SK-N-SH (cell line): Measurements from ENCODE around the gene GHRL.

Experiments used
- EZH2phosphoT487 ChIP-seq: fragments of 200-600 bp; sonication (generic); IDR thresholded peaks from 2 replicates; pipeline ENCODE4 v1.6.1; 2017; ENCODE audit warnings: low read depth, mixed run types, mild to moderate bottlenecking, antibody characterized with exemption, moderate library complexity, borderline replicate concordance
- FOSL2 ChIP-seq: IDR thresholded peaks from 2 replicates; pipeline ENCODE4 v1.4.0; 2012; ENCODE audit warnings: low read depth, mild to moderate bottlenecking, moderate library complexity, borderline replicate concordance
- JUND ChIP-seq: IDR thresholded peaks from 2 replicates; pipeline ENCODE4 v1.4.0; 2012
- SMC3 ChIP-seq: IDR thresholded peaks from 2 replicates; pipeline ENCODE4 v1.6.1; 2012; ENCODE audit warnings: low read depth, low read length, improper control_type of control experiment
- TAF1 ChIP-seq: IDR thresholded peaks from 2 replicates; pipeline ENCODE4 v1.6.1; 2012; ENCODE audit warnings: low read depth, mild to moderate bottlenecking, low read length, moderate library complexity, borderline replicate concordance
- TF ChIP-seq, protein P1 (sequence below): fragments of 200-600 bp; sonication (generic); IDR thresholded peaks from 2 replicates; pipeline ENCODE4 v1.6.1; 2017; ENCODE audit warnings: antibody characterized with exemption, mild to moderate bottlenecking, moderate library complexity

- TF ChIP-seq, protein P1, sequence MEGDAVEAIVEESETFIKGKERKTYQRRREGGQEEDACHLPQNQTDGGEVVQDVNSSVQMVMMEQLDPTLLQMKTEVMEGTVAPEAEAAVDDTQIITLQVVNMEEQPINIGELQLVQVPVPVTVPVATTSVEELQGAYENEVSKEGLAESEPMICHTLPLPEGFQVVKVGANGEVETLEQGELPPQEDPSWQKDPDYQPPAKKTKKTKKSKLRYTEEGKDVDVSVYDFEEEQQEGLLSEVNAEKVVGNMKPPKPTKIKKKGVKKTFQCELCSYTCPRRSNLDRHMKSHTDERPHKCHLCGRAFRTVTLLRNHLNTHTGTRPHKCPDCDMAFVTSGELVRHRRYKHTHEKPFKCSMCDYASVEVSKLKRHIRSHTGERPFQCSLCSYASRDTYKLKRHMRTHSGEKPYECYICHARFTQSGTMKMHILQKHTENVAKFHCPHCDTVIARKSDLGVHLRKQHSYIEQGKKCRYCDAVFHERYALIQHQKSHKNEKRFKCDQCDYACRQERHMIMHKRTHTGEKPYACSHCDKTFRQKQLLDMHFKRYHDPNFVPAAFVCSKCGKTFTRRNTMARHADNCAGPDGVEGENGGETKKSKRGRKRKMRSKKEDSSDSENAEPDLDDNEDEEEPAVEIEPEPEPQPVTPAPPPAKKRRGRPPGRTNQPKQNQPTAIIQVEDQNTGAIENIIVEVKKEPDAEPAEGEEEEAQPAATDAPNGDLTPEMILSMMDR: no peak
- no peak for TF ChIP-seq TAF1
- no peak for TF ChIP-seq SMC3
- no peak for TF ChIP-seq FOSL2
- TF ChIP-seq JUND: no peak
- no peak for TF ChIP-seq EZH2phosphoT487
Observed at GRCh38 chr3:10278501-10278900, 14.2 kb downstream of the GHRL start.
